Upper lobe of left lung (tissue), 4 donors: ENCODE data around the gene ASTL.

Experiments
- CTCF ChIP-seq, 6 experiments: fragments of 450-650 bp in 4 of 6; fragments of 200-600 bp in 2 of 6; sonication (generic) in 2 of 6; IDR thresholded peaks; one replicate each; pipeline ENCODE4 v1.5.1; 2016 to 2019; ENCODE audit warnings: antibody characterized with exemption in 6 of 6
- EP300 ChIP-seq, 4 donors: sonication (generic); formaldehyde crosslinking; IDR thresholded peaks; one replicate each; pipeline ENCODE4 v1.5.1; 2017; ENCODE audit warnings: antibody characterized with exemption in 4 of 4, control low read depth in 2 of 4

- no peak for TF ChIP-seq CTCF (IDR thresholded peaks at IDR 0.05)
- TF ChIP-seq EP300 (IDR thresholded peaks at IDR 0.05): no peak
These were observed 7.0 kb downstream of the ASTL start for GRCh38 chr2:96131152-96131812.
